ENCODE data around the gene IGFBP7. TPM values are rescaled to one million over a fixed set of nuclear protein-coding genes. Genes with fewer than 3 reads are reported as not detected.

Gene IGFBP7
- total and polyA plus RNA-seq, 7 experiments from 2014 or later = 0.37 to 16.7 (median 0.80) TPM; not detected in 3

- Mint-ChIP-seq H3K4me3 (no peak overlapping the region), H3K36me3 (no peaks in the 10 kb centered on the region), H3K4me1 (peaks cover 0 to 14% (median 0%) of the 10 kb centered on the region in 7 donors), H3K27ac (no peak overlapping the region), H3K27me3 (peaks cover 6 to 48% (median 22%) of the 10 kb centered on the region in 5 donors), H3K9me3 (peaks cover 0 to 4% (median 0%) of the 10 kb centered on the region in 11 donors)
- POLR2A ChIA-PET = no interaction called here
- Histone ChIP-seq H3K9me3 (ENCODE audit: control insufficient read depth in 2 of 3, low read length in 3 of 3) (no peaks in the 10 kb centered on the region), H3K4me1 (ENCODE audit: control insufficient read depth in 2 of 2, insufficient read depth in 2 of 2, low read length in 2 of 2) (no peaks in the 10 kb centered on the region), H3K4me3 (ENCODE audit: low read length) (no peak overlapping the region), H3K27ac (ENCODE audit: low read depth, low read length) (no peak overlapping the region), H3K36me3 (ENCODE audit: control insufficient read depth in 2 of 3, insufficient read depth in 3 of 3, low read length in 3 of 3) (no peaks in the 10 kb centered on the region), H3K27me3 (ENCODE audit: control insufficient read depth in 2 of 2, insufficient read depth in 2 of 2, low read length in 2 of 2) (no peaks in the 10 kb centered on the region)
- DNase-seq (no peak), ATAC-seq (no peak)
- intact Hi-C loops (cut with micrococcal nuclease) = no loop called here
- CTCF ChIA-PET = interaction anchor here (0.7 to 0.9 kb wide), 2 partner anchors 9 to 57 kb away, joined by 3 to 4 read pairs; no protein-coding TSS in a partner anchor
Measured at GRCh38 chr4:57093845-57094831, 16.0 kb downstream of the IGFBP7 start.

- H3K9me3 Mint-ChIP-seq = peaks cover 0 to 4% (median 0%) of the 10 kb centered on the region in 11 donors
- Histone ChIP-seq H3K4me1 (ENCODE audit: control insufficient read depth in 2 of 2, insufficient read depth in 2 of 2, low read length in 2 of 2) (no peaks in the 10 kb centered on the region), H3K36me3 (ENCODE audit: control insufficient read depth in 2 of 3, insufficient read depth in 3 of 3, low read length in 3 of 3) (no peaks in the 10 kb centered on the region), H3K9me3 (ENCODE audit: control insufficient read depth in 2 of 3, low read length in 3 of 3) (no peaks in the 10 kb centered on the region), H3K27ac (ENCODE audit: low read depth, low read length) (no peak overlapping the region), H3K4me3 (ENCODE audit: low read length) (no peak overlapping the region), H3K27me3 (ENCODE audit: control insufficient read depth in 2 of 2, insufficient read depth in 2 of 2, low read length in 2 of 2) (no peaks in the 10 kb centered on the region)
- H3K27ac Mint-ChIP-seq = no peak overlapping the region
- H3K27me3 Mint-ChIP-seq = peaks cover 6 to 51% (median 18%) of the 10 kb centered on the region in 5 donors
- ChIA-PET POLR2A (no interaction called here), CTCF (no interaction called here)
- peaks cover 0 to 9% (median 0%) of the 10 kb centered on the region in 7 donors for H3K4me1 Mint-ChIP-seq
- H3K4me3 Mint-ChIP-seq = no peak overlapping the region
- ATAC-seq (no peak), DNase-seq (no peak)
- no peaks in the 10 kb centered on the region for H3K36me3 Mint-ChIP-seq
- intact Hi-C loops (cut with micrococcal nuclease) = no loop called here
Measured at GRCh38 chr4:57091657-57092162, 18.5 kb downstream of the IGFBP7 start.

- Histone ChIP-seq H3K4me1 (ENCODE audit: control insufficient read depth in 2 of 2, insufficient read depth in 2 of 2, low read length in 2 of 2) (no peaks in the 10 kb centered on the region), H3K9me3 (ENCODE audit: control insufficient read depth in 2 of 3, low read length in 3 of 3) (no peaks in the 10 kb centered on the region), H3K27me3 (ENCODE audit: control insufficient read depth in 2 of 2, insufficient read depth in 2 of 2, low read length in 2 of 2) (no peaks in the 10 kb centered on the region), H3K4me3 (ENCODE audit: low read length) (no peak overlapping the region), H3K36me3 (ENCODE audit: control insufficient read depth in 2 of 3, insufficient read depth in 3 of 3, low read length in 3 of 3) (no peaks in the 10 kb centered on the region), H3K27ac (ENCODE audit: low read depth, low read length) (no peak overlapping the region)
- H3K4me1 Mint-ChIP-seq = peaks cover 0 to 9% (median 0%) of the 10 kb centered on the region in 7 donors
- no peak overlapping the region for H3K27ac Mint-ChIP-seq
- H3K27me3 Mint-ChIP-seq = peaks cover 13 to 46% (median 16%) of the 10 kb centered on the region in 5 donors
- ChIA-PET CTCF (no interaction called here), POLR2A (no interaction called here)
- DNase-seq = no peak
- H3K36me3 Mint-ChIP-seq = no peaks in the 10 kb centered on the region
- H3K9me3 Mint-ChIP-seq = peaks cover 0 to 4% (median 0%) of the 10 kb centered on the region in 11 donors
- no peak overlapping the region for H3K4me3 Mint-ChIP-seq
- intact Hi-C loops (cut with micrococcal nuclease) = no loop called here
- no peak for ATAC-seq
Measured at GRCh38 chr4:57090079-57090478, 20.1 kb downstream of the IGFBP7 start.

- Mint-ChIP-seq H3K27me3 (peaks cover 14 to 46% (median 18%) of the 10 kb centered on the region in 5 donors), H3K9me3 (peaks cover 0 to 4% (median 0%) of the 10 kb centered on the region in 11 donors), H3K4me3 (no peak overlapping the region), H3K4me1 (peaks cover 0 to 9% (median 0%) of the 10 kb centered on the region in 7 donors), H3K27ac (no peak overlapping the region), H3K36me3 (no peaks in the 10 kb centered on the region)
- CTCF ChIA-PET = no interaction called here
- intact Hi-C loops (cut with micrococcal nuclease) = no loop called here
- H3K36me3 ChIP-seq (ENCODE audit: control insufficient read depth in 2 of 3, insufficient read depth in 3 of 3, low read length in 3 of 3) = no peaks in the 10 kb centered on the region
- POLR2A ChIA-PET = no interaction called here
- H3K27ac ChIP-seq (ENCODE audit: low read depth, low read length) = no peak overlapping the region
- no peaks in the 10 kb centered on the region for H3K27me3 ChIP-seq (ENCODE audit: control insufficient read depth in 2 of 2, insufficient read depth in 2 of 2, low read length in 2 of 2)
- H3K9me3 ChIP-seq (ENCODE audit: control insufficient read depth in 2 of 3, low read length in 3 of 3) = no peaks in the 10 kb centered on the region
- ATAC-seq = no peak
- H3K4me3 ChIP-seq (ENCODE audit: low read length) = no peak overlapping the region
- H3K4me1 ChIP-seq (ENCODE audit: control insufficient read depth in 2 of 2, insufficient read depth in 2 of 2, low read length in 2 of 2) = no peaks in the 10 kb centered on the region
- no peak for DNase-seq
Measured at GRCh38 chr4:57089549-57089948, 20.6 kb downstream of the IGFBP7 start.

- CTCF ChIA-PET = no interaction called here
- intact Hi-C loops (cut with micrococcal nuclease) = no loop called here
Measured at GRCh38 chr4:57086031-57086723, 24.0 kb downstream of the IGFBP7 start.

GRCh38 chr4:57085278-57085677 lies 24.9 kb downstream of the IGFBP7 start:
- intact Hi-C loops (cut with micrococcal nuclease) = no loop called here
- Mint-ChIP-seq H3K27ac (no peak overlapping the region), H3K27me3 (peaks cover 8 to 29% (median 17%) of the 10 kb centered on the region in 5 donors), H3K4me1 (peaks cover 0 to 13% (median 0%) of the 10 kb centered on the region in 7 donors), H3K9me3 (peaks cover 0 to 4% (median 0%) of the 10 kb centered on the region in 11 donors), H3K36me3 (no peaks in the 10 kb centered on the region), H3K4me3 (peak overlapping the region in 1 of 10 donors; percentile 29)
- no peak for ATAC-seq
- Histone ChIP-seq H3K27ac (ENCODE audit: low read depth, low read length) (no peak overlapping the region), H3K36me3 (ENCODE audit: control insufficient read depth in 2 of 3, insufficient read depth in 3 of 3, low read length in 3 of 3) (no peaks in the 10 kb centered on the region), H3K4me3 (ENCODE audit: low read length) (no peak overlapping the region), H3K27me3 (ENCODE audit: control insufficient read depth in 2 of 2, insufficient read depth in 2 of 2, low read length in 2 of 2) (no peaks in the 10 kb centered on the region), H3K9me3 (ENCODE audit: control insufficient read depth in 2 of 3, low read length in 3 of 3) (no peaks in the 10 kb centered on the region), H3K4me1 (ENCODE audit: control insufficient read depth in 2 of 2, insufficient read depth in 2 of 2, low read length in 2 of 2) (no peaks in the 10 kb centered on the region)
- ChIA-PET CTCF (no interaction called here), POLR2A (no interaction called here)
- no peak for DNase-seq

More at GRCh38 chr4:57086031-57086723, 24.0 kb downstream of the IGFBP7 start:
- H3K27ac Mint-ChIP-seq = no peak overlapping the region
- Histone ChIP-seq H3K27me3 (ENCODE audit: control insufficient read depth in 2 of 2, insufficient read depth in 2 of 2, low read length in 2 of 2) (no peaks in the 10 kb centered on the region), H3K9me3 (ENCODE audit: control insufficient read depth in 2 of 3, low read length in 3 of 3) (no peaks in the 10 kb centered on the region), H3K4me3 (ENCODE audit: low read length) (no peak overlapping the region), H3K36me3 (ENCODE audit: control insufficient read depth in 2 of 3, insufficient read depth in 3 of 3, low read length in 3 of 3) (no peaks in the 10 kb centered on the region), H3K4me1 (ENCODE audit: control insufficient read depth in 2 of 2, insufficient read depth in 2 of 2, low read length in 2 of 2) (no peaks in the 10 kb centered on the region), H3K27ac (ENCODE audit: low read depth, low read length) (no peak overlapping the region)
- no peaks in the 10 kb centered on the region for H3K36me3 Mint-ChIP-seq
- DNase-seq (no peak), ATAC-seq (no peak)
- peaks cover 5 to 37% (median 18%) of the 10 kb centered on the region in 5 donors for H3K27me3 Mint-ChIP-seq
- peaks cover 0 to 9% (median 0%) of the 10 kb centered on the region in 7 donors for H3K4me1 Mint-ChIP-seq
- peaks cover 0 to 4% (median 0%) of the 10 kb centered on the region in 11 donors for H3K9me3 Mint-ChIP-seq
- peak overlapping the region in 1 of 10 donors; percentile 48 for H3K4me3 Mint-ChIP-seq
- POLR2A ChIA-PET = no interaction called here

All from naive thymus-derived CD4-positive, alpha-beta T cell (primary cell).